HepG2 (cell line): ENCODE data around the gene TUBB2B. TPM values are rescaled to one million over a fixed set of nuclear protein-coding genes. Genes with fewer than 3 reads are reported as not detected.

Source experiments
- GFI1 ChIP-seq: sonication (generic); formaldehyde crosslinking; IDR thresholded peaks from 2 replicates; pipeline ENCODE4 v1.5.0; 2020; ENCODE audit warnings: missing genetic modification reagents, mild to moderate bottlenecking, borderline replicate concordance
- ISL2 ChIP-seq: sonication (generic); formaldehyde crosslinking; IDR thresholded peaks from 2 replicates; pipeline ENCODE4 v1.5.0; 2020; ENCODE audit warnings: missing genetic modification reagents
- NBN ChIP-seq: fragments of 450-650 bp; conservative IDR thresholded peaks from 2 replicates; pipeline ENCODE4 v1.6.1; 2017
- NFRKB ChIP-seq: fragments of 450-650 bp; IDR thresholded peaks from 2 replicates; pipeline ENCODE4 v1.6.1; 2017
- NR2F1 ChIP-seq, 2 experiments: fragments of 450-650 bp in 1 of 2; formaldehyde crosslinking in 1 of 2; IDR thresholded peaks; 2 replicates each; pipeline versions ENCODE4 v1.5.0 to v1.6.1; 2016 to 2020; ENCODE audit warnings: mild to moderate bottlenecking in 1 of 2, missing compliant biosample characterization in 1 of 2, missing genetic modification reagents in 1 of 2, moderate library complexity in 1 of 2
- STAG1 ChIP-seq: sonication (generic); formaldehyde crosslinking; IDR thresholded peaks from 2 replicates; pipeline ENCODE4 v1.4.0; 2020; ENCODE audit warnings: missing genetic modification reagents
- TBP ChIP-seq: sonication (generic); formaldehyde crosslinking; IDR thresholded peaks from 2 replicates; pipeline ENCODE4 v1.5.0; 2020; ENCODE audit warnings: missing genetic modification reagents
- TEAD2 ChIP-seq: sonication (generic); formaldehyde crosslinking; IDR thresholded peaks from 2 replicates; pipeline ENCODE4 v1.9.0; 2021; ENCODE audit warnings: missing genetic modification reagents
- YEATS2 ChIP-seq: sonication (generic); formaldehyde crosslinking; IDR thresholded peaks from 2 replicates; pipeline ENCODE4 v1.4.0; 2020; ENCODE audit warnings: missing genetic modification reagents, borderline replicate concordance
- ZNF234 ChIP-seq: sonication (generic); formaldehyde crosslinking; conservative IDR thresholded peaks from 2 replicates; pipeline ENCODE4 v1.5.1; 2020; ENCODE audit warnings: mild to moderate bottlenecking, missing genetic modification reagents
- ZNF460 ChIP-seq: sonication (generic); formaldehyde crosslinking; IDR thresholded peaks from 2 replicates; pipeline ENCODE4 v1.5.1; 2020; ENCODE audit warnings: missing genetic modification reagents, mild to moderate bottlenecking, borderline replicate concordance
- ZNF569 ChIP-seq: sonication (generic); formaldehyde crosslinking; IDR thresholded peaks from 2 replicates; pipeline ENCODE4 v1.5.0; 2020; ENCODE audit warnings: mild to moderate bottlenecking, missing genetic modification reagents, moderate library complexity, borderline replicate concordance
- ZNF83 ChIP-seq: sonication (generic); formaldehyde crosslinking; IDR thresholded peaks from 2 replicates; pipeline ENCODE4 v1.4.0; 2020; ENCODE audit warnings: missing genetic modification reagents, mild to moderate bottlenecking, borderline replicate concordance
- polyA plus RNA-seq, 8 experiments: library from polyadenylated mRNA; depleted of rRNA in 3 of 8; stranded (reverse) in 7 of 8; unstranded in 1 of 8; fragments of >200 nt; fragmentation: Illumina TruSeq in 4 of 8; extraction: Trizol in 4 of 8; gene quantifications; 2 replicates each; pipeline versions ENCODE4 v1.2.1 to v1.2.3, GENCODE V29; 2011 to 2016; ENCODE audit warnings: low read depth in 4 of 8, missing spikeins in 1 of 8, mixed read lengths in 1 of 8; ENCODE audit not compliant: insufficient read depth in 1 of 8
- total RNA-seq, 5 experiments: library from RNA; depleted of rRNA; stranded (reverse); fragments of >200 nt; fragmentation: Illumina TruSeq; extraction: Trizol; gene quantifications; 2 replicates each; pipeline ENCODE4 v1.2.3, GENCODE V29; 2016; ENCODE audit warnings: low read depth in 1 of 5
- TF ChIP-seq, protein P1 (sequence below): sonication (generic); formaldehyde crosslinking; IDR thresholded peaks from 2 replicates; pipeline ENCODE4 v1.5.1; 2020; ENCODE audit warnings: mild to moderate bottlenecking, missing genetic modification reagents, borderline replicate concordance
- TF ChIP-seq, protein P2 (sequence below): sonication (generic); formaldehyde crosslinking; IDR thresholded peaks from 2 replicates; pipeline ENCODE4 v1.8.1; 2022; ENCODE audit warnings: mild to moderate bottlenecking, missing genetic modification reagents
- TF ChIP-seq, protein P3 (sequence below): fragments of 450-650 bp; IDR thresholded peaks from 2 replicates; pipeline ENCODE4 v1.6.1; 2016
- TF ChIP-seq, protein P4 (sequence below), 2 experiments: sonication (generic) in 1 of 2; formaldehyde crosslinking in 1 of 2; IDR thresholded peaks; 2 replicates each; pipeline versions ENCODE4 v1.5.1 to v1.6.1; 2011 to 2020; ENCODE audit warnings: borderline replicate concordance in 1 of 2, low read depth in 1 of 2, low read length in 1 of 2, mild to moderate bottlenecking in 1 of 2, missing genetic modification reagents in 1 of 2, moderate library complexity in 1 of 2
- TF ChIP-seq, protein P5 (sequence below): IDR thresholded peaks from 2 replicates; pipeline ENCODE4 v1.6.1; 2018; ENCODE audit warnings: missing genetic modification reagents, mild to moderate bottlenecking, missing compliant biosample characterization

Gene TUBB2B
- total and polyA plus RNA-seq, 2 of the 13 experiments (the other 11 are each of a cell fraction or from before 2014, with no cell fraction given): 10.3 to 23.6 TPM

DNA sequence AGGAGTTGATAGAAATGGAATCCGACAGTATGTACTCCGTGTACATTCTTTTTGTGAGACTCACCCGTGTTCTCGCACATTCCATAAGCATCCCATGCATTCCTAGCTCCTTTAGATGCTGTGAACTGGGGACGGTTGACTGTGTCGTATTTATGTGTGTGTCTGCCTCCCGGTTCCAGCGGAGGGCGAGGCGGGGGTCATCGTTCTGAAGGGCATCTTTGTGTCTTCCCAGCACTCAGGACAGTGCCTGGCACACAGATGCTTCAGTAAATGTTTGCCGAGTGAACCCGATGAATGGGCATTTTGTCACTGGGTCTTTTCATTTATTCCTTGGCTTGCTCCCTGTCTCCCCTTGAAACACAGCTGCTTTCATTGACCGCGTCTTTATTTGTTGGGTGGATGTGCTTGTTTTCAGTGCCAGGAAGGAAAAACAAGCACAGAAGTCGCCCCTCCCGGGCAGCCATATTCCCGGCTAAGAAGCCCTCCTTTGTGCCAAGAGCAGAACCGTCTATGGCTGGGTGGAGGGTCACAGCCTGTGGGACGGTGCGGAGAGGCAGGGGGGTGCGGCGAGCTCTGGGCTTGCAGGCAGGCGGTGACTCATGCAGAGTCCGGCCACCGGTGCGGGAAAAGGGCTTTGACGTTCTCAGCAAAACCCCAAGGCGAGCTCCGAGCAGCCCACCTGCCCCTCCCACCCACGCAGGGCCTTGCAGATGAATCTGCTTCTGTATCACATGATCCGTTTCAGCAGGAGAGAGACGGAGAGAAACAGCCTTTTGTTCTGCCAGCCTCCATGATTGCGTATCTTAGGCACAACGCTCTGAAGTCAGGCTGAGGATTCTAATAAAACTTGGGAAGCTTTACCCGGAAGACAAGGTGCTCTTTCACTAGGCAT, 20.0 kb upstream of the TUBB2B start (continued):
- TF ChIP-seq, protein P1, sequence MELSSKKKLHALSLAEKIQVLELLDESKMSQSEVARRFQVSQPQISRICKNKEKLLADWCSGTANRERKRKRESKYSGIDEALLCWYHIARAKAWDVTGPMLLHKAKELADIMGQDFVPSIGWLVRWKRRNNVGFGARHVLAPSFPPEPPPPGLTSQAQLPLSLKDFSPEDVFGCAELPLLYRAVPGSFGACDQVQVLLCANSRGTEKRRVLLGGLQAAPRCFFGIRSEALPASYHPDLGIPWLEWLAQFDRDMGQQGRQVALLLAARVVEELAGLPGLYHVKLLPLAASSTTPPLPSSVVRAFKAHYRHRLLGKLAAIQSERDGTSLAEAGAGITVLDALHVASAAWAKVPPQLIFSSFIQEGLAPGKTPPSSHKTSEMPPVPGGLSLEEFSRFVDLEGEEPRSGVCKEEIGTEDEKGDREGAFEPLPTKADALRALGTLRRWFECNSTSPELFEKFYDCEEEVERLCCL (CRISPR knock-in tag): no peak
- TF ChIP-seq ZNF83 (CRISPR knock-in tag) (peak; percentile 32; the same call in 1 of the 2 replicates), TBP (no peak), TEAD2 (CRISPR knock-in tag) (no peak), NFRKB (no peak), NR2F1 (CRISPR knock-in tag; IDR thresholded peaks at IDR 0.05) (no peak), ZNF569 (CRISPR knock-in tag) (no peak), YEATS2 (CRISPR knock-in tag) (peak; percentile 54; the same call in 1 of the 2 replicates), ISL2 (peak; percentile 61; the same call in 1 of the 2 replicates), ZNF460 (no peak), ZNF234 (CRISPR knock-in tag) (no peak), STAG1 (CRISPR knock-in tag) (no peak), GFI1 (no peak), NBN (no peak)
- TF ChIP-seq, protein P2, sequence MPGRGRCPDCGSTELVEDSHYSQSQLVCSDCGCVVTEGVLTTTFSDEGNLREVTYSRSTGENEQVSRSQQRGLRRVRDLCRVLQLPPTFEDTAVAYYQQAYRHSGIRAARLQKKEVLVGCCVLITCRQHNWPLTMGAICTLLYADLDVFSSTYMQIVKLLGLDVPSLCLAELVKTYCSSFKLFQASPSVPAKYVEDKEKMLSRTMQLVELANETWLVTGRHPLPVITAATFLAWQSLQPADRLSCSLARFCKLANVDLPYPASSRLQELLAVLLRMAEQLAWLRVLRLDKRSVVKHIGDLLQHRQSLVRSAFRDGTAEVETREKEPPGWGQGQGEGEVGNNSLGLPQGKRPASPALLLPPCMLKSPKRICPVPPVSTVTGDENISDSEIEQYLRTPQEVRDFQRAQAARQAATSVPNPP (CRISPR knock-in tag): no peak
- TF ChIP-seq, protein P3, sequence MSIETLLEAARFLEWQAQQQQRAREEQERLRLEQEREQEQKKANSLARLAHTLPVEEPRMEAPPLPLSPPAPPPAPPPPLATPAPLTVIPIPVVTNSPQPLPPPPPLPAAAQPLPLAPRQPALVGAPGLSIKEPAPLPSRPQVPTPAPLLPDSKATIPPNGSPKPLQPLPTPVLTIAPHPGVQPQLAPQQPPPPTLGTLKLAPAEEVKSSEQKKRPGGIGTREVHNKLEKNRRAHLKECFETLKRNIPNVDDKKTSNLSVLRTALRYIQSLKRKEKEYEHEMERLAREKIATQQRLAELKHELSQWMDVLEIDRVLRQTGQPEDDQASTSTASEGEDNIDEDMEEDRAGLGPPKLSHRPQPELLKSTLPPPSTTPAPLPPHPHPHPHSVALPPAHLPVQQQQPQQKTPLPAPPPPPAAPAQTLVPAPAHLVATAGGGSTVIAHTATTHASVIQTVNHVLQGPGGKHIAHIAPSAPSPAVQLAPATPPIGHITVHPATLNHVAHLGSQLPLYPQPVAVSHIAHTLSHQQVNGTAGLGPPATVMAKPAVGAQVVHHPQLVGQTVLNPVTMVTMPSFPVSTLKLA: no peak
- TF ChIP-seq, protein P4, sequence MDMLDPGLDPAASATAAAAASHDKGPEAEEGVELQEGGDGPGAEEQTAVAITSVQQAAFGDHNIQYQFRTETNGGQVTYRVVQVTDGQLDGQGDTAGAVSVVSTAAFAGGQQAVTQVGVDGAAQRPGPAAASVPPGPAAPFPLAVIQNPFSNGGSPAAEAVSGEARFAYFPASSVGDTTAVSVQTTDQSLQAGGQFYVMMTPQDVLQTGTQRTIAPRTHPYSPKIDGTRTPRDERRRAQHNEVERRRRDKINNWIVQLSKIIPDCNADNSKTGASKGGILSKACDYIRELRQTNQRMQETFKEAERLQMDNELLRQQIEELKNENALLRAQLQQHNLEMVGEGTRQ (IDR thresholded peaks at IDR 0.05; ENCODE audit: low read depth, low read length): peak; percentile 30; the same call in 1 of the 2 replicates
- TF ChIP-seq, protein P4 (CRISPR knock-in tag; IDR thresholded peaks at IDR 0.05; ENCODE audit: borderline replicate concordance): no peak
- TF ChIP-seq, protein P5, sequence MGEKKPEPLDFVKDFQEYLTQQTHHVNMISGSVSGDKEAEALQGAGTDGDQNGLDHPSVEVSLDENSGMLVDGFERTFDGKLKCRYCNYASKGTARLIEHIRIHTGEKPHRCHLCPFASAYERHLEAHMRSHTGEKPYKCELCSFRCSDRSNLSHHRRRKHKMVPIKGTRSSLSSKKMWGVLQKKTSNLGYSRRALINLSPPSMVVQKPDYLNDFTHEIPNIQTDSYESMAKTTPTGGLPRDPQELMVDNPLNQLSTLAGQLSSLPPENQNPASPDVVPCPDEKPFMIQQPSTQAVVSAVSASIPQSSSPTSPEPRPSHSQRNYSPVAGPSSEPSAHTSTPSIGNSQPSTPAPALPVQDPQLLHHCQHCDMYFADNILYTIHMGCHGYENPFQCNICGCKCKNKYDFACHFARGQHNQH (CRISPR knock-in tag): 0 out of 2 replicates have a peak, but pooled peaks have one; percentile 20
